ENCODE results near the gene LY6G5C. TPM values are rescaled to one million over a fixed set of nuclear protein-coding genes. Genes with fewer than 3 reads are reported as not detected.
A peak's percentile ranks its signal among the peaks of the same experiment; 100 is the strongest.

Gene LY6G5C
- total and polyA plus RNA-seq, 2 of the 13 experiments (the other 11 are each of a cell fraction or from before 2014, with no cell fraction given): 0.33 to 0.55 TPM

- TF ChIP-seq ERF (CRISPR knock-in tag; IDR thresholded peaks at IDR 0.05) (peak; percentile 4; the same call in 1 of the 2 replicates), PRDM15 (CRISPR knock-in tag; IDR thresholded peaks at IDR 0.05) (no peak), ZNF382 (CRISPR knock-in tag; IDR thresholded peaks at IDR 0.05; ENCODE audit: borderline replicate concordance) (no peak), IKZF4 (CRISPR knock-in tag; IDR thresholded peaks at IDR 0.05; ENCODE audit: borderline replicate concordance, low read depth, not compliant biosample characterization) (no peak), ZNF678 (CRISPR knock-in tag; IDR thresholded peaks at IDR 0.05) (no peak), RNF219 (CRISPR knock-in tag; IDR thresholded peaks at IDR 0.05) (no peak), NCOA5 (CRISPR knock-in tag; IDR thresholded peaks at IDR 0.05) (no peak), CC2D1A (CRISPR knock-in tag; IDR thresholded peaks at IDR 0.05) (no peak), ZNF281 (CRISPR knock-in tag; IDR thresholded peaks at IDR 0.05; ENCODE audit: borderline replicate concordance) (no peak; the same call in 1 of the 2 replicates), PTBP1 (IDR thresholded peaks at IDR 0.05; ENCODE audit: low read depth, low read length, poor library complexity, severe bottlenecking) (peak; percentile 82), RBAK (CRISPR knock-in tag; IDR thresholded peaks at IDR 0.05) (no peak), PATZ1 (CRISPR knock-in tag; IDR thresholded peaks at IDR 0.05) (peak; percentile 68; the same call in 1 of the 2 replicates), MNT (IDR thresholded peaks at IDR 0.05) (no peak)
These were observed 49.2 kb upstream of the LY6G5C start (continued) for GRCh38 chr6:31729979-31730630.
